GM18520 (cell line): ENCODE data around the gene AARSD1.
A peak's percentile ranks its signal among the peaks of the same experiment; 100 is the strongest.
"Not testable (repeated sequence)": the region's sequence is repeated elsewhere in the genome, so short reads cannot be mapped to it uniquely, and the experiment has no call there.

Experiments used
- ATAC-seq: cut with Tn5 transposase; IDR thresholded peaks from one replicate; pipeline ENCODE4 v1.9.1; 2021; ENCODE audit not compliant: unreplicated experiment

AARSD1 gene

DNA sequence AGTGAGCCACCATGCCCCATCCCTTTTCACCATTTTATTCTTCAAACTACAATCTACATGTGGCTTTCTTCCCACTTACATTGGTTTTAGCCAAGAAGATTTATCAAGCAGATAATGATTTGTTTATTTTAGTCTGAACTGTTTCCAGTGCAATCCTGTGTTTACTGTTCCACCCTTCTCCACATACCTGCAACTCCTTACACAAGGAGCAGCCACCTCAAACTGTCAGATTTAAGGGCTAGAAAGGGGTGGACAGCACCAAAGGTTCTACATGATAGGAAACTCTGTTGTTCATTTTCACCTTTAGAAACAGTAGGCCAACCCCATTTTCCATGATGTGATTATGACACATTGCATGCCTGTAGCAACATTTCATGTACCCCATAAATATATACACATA lies 18.0 kb upstream of the AARSD1 start:
- ATAC-seq: no peak

DNA sequence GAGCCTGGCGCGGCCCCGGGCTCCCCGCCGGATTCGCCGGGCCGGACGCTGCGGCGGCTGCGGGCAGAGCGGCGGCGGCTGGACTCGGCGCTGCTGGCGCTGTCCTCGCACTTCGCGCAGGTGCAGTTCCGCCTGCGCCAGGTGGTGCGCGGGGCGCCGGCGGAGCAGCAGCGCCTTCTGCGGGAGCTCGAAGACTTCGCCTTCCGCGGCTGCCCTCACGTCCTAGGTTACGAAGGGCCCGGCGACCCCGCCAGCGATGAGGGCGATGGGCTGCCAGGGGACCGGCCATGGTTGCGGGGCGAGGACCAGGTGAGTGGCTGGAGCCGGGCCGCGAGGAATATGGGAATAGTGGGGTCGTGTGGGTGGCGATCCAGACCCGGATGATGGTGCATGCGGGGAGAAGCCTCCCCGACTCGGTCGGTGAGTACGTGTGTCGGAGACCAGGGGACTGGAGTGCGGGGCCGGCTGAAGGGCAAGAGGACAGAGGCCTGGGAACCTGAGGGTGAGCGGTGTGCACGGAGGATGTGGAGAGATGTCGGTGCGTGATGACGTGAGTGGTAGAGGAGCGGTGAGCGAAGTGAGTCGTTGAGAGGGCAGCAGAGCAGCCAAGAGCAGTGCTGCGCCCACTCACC lies 16.6 kb upstream of the AARSD1 start:
- peak; percentile 35 for ATAC-seq

DNA sequence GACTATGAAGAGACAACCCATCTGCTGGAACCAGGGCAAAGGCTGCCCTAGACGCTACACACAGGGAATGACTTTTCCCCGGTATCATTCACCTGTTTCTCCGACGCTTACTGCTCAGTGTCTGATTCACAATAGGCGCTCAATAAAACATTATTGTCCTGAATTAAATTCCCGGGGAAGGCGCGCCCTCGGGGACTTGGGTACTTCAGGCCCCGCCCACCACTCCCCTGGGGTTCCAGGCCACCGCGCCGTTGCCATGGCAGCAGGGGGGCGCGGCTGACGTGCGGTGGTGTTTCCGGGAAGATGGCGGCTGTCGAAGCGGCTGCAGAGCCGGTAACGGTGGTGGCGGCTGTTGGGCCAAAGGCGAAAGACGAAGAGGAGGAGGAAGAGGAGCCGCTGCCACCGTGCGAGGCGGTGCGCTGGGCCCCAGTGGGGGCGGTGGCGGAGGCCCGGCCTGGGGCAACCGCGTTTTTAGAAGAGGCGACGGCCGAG lies 16.1 kb upstream of the AARSD1 start, which contains the start of gene RUNDC1:
Gene RUNDC1, plus strand, starts transcription at position 292 of the 492 bp plus-strand sequence. Its CDS starts 12 bp downstream, at position 304.
- ATAC-seq: peak; percentile 57

DNA sequence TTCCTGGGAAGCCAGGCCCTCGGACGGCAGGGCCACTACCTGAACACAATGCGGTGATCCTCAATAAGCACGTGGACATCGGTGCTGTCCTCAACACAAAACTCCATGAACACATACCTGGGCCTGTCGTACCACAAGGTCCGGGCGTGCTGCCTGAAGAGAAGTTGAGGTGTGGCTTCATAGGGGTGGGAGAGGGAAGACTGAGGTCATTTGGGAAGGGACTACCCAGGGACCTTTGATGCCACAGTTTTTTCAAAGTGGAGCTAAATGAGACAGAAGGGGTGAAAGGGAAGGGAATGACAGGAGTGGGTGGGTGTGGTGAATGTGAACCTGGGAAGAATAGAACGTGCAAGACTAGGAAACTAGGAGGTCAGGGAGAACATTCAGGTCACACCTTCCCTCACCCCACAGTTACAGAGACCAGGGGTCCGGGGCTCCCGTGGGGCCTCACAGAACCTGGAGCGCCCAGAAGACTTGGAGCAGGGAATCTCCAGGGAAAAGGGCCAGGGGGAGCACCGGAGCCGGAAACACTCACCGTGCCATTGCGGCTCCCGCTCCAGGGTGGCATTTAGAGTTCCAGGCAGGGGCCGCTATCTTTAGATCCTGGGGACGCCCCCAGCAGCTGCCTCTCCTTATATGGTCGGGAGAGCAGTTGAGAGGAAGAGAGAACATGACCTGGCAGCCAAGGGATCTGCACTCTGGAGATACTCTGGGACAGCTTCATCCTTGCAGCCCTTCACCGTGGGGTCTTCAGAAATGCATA lies 15.4 kb upstream of the AARSD1 start, which contains the start of gene PTGES3L:
Gene PTGES3L, minus strand, starts transcription at position 570 of the 763 bp plus-strand sequence. Its CDS starts 27 bp downstream, at position 543.
- ATAC-seq: peak; percentile 8

DNA sequence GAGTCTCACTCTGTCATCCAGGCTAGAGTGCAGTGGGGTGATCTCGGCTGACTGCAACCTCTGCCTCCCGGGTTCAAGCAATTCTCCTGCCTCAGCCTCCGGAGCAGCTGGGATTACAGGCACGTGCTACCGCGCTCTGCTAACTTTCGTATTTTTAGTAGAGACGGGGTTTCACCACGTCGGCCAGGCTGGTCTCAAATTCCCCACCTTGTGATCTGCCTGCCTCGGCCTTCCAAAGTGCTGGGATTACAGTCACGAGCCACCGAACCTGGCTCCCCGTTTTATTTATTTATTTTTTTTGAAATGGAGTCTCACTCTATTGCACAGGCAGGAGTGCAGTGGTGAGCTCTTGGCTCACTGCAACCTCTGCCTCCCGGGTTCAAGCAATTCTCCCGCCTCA lies 11.4 kb upstream of the AARSD1 start:
- ATAC-seq: not testable (repeated sequence)

DNA sequence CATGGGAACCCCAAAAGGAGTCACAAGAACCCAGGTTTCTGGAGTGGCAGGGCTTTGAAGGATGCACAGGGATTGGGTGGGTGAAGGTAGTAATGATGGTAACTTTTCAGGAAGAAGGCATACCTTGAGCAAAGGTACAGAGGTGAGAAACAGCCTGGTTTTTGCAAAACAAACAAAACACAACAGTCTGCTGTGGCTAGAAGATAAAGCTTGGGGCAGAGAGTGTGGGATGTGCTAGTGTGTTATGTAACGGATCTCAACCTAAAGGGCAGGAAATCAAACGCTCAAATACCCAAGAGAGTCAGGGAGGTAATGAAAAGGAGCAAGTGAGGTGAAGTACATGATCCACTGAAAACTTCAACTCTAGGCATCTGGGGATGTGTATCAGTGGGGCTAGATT lies 11.0 kb upstream of the AARSD1 start:
- no peak for ATAC-seq

DNA sequence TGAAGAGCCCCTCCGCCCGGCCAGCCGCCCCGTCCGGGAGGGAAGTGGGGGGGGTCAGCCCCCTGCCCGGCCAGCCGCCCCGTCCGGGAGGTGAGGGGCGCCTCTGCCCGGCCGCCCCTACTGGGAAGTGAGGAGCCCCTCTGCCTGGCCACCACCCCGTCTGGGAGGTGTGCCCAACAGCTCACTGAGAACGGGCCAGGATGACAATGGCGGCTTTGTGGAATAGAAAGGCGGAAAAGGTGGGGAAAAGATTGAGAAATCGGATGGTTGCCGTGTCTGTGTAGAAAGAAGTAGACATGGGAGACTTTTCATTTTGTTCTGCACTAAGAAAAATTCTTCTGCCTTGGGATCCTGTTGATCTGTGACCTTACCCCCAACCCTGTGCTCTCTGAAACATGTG lies 9.1 kb upstream of the AARSD1 start:
- ATAC-seq: not testable (repeated sequence)

DNA sequence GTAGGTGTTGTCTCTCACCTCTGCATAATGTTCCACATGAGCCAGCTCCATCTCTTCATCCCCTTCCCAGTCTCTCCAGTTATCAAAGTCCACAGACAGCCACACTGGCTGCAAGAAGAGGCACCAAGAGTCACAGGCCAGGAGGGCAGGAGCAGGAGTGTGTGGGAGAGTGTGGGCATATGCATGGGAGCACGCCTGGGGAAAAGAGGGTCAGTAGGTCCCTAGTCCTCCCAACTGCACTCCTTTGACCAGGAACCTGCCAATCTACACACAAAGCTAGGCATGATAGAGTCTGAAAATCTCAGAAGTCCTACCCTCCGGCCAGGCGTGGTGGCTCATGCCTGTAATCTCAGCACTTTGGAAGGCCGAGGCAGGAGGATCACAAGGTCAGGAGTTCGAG lies 7.3 kb upstream of the AARSD1 start:
- no peak for ATAC-seq

DNA sequence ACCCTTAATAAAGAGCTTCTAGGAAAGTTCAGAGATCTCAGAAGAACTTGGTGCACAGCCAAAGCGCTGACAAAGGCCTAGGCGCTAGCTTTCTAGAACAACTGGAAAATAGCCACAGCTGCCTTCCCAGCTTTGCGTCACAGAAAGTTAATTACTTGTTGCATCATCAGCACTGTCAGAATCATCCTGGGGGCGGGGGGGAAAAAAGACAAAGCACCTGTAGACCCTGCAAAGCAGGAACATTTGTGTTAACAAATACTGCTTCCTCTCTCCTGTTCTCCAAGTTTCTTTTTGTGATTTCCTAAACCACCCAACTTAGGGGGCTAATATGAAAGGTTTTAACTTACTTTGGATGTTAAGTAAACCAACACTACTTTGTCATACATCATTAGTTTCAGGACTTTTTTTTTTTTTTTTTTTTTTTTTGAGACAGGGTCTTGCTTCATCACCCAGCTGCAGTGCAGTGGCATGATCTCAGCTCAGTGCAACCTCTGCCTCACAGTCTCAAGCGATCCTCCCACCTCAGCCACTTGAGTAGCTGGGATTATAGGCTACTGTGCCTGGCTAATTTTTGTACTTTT lies 4.8 kb upstream of the AARSD1 start:
- no peak for ATAC-seq

DNA sequence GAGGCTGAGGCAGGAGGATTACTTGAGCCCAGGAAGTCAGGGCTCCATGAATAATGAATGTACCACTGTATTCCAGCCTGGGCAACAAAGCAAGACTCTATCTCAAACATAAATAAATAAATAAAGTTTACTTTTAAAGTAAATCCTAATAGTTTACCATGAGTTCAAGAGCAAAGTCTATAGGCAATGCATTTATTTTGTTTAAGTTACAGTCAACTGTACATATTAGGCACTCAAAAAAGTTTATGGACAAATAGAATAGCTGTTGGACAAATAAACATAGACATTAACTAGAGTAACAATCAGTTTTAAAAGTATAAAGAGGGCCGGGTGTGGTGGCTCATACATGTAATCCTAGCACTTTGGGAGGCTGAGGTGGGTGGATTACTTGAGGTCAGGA lies 3.7 kb upstream of the AARSD1 start:
- no peak for ATAC-seq

DNA sequence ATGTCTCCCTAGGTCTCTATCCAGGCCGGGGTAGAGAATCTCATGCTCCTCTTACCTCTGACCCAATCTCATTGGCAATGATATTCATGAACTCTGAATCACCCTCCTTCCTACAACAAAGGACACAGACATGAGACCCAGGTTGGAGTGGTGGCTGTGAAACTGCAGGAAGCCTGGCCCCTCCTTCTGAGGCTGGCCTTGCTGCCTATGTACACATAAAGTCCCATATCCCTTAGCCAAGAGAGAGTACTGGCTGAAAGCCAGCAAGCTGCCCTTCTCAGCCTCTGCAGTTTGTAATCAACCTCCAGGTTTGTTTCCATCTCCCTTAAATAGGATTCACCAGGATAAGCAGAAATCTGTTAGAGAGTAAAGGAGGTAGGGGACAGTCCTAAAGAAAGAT lies 10.6 kb downstream of the AARSD1 start:
- ATAC-seq: no peak

DNA sequence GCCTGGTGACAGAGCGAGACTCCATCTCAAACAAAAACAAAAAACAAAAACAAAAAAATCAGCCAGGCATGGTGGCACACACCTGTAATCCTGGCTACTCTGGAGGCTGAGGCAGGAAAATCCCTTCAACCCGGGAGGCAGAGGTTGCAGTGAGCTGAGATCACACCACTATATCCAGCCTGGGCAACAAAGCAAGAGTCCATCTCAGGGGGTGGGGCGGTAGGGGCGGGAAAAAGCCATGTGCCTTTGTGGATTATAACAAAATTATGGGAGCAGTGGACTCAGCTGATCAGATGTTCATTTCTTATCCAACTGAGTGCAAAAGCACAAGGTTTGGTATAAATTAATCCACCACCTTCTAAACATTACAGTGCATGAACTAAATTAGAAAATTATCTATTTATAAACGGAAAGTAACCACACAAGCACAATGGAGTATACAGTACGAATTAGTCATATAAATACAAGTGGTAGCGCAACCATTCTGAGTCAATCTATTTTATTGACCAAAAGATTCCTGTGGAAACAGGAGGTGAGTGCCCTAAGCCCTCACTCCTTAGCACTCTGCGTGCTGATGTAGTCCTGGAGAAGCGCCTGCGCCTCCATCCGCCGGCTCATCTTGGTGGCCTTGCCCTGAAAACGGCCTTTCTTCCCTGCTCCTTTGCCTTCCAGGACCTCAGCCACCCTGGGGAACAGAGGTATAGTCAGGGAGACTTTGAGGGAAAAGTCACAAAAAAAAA lies 14.0 kb downstream of the AARSD1 start:
- ATAC-seq: no peak

DNA sequence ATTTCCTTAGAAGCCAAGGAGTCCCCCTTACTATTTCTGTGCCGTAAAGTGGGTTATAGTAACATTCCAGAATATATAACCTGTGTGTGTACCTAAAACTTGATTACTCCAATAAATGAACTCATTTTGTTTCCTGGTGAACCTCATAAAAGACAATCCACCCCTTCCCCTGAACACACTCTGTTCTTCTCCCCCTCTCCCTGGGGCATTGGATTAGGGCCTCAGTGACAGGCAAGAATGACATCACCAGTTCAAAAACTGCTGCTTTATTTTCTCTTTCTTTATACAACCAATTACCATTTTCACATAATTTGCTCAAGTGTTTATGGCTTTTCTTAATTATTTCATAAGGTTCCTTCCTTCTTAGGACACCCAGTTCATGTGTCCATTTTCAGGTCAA lies 17.4 kb downstream of the AARSD1 start:
- ATAC-seq: no peak

DNA sequence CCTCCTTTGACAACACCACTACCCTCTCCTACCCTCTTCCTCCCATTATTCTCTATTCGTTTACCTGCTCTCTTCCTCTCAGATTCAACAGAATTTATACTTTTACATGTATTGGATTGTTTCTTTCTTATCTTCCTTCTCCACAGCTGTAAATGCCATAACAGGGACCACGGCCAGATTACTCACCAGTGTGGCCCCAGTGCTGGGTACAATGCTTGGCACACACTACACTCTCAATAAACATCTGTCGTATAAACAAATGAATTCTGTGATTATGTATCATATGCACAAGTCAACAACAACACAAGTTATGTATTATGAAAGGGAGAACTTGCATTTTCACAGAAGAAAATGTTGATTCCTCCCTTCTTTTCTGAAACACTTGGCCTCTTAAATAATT lies 20.0 kb downstream of the AARSD1 start:
- ATAC-seq: no peak

DNA sequence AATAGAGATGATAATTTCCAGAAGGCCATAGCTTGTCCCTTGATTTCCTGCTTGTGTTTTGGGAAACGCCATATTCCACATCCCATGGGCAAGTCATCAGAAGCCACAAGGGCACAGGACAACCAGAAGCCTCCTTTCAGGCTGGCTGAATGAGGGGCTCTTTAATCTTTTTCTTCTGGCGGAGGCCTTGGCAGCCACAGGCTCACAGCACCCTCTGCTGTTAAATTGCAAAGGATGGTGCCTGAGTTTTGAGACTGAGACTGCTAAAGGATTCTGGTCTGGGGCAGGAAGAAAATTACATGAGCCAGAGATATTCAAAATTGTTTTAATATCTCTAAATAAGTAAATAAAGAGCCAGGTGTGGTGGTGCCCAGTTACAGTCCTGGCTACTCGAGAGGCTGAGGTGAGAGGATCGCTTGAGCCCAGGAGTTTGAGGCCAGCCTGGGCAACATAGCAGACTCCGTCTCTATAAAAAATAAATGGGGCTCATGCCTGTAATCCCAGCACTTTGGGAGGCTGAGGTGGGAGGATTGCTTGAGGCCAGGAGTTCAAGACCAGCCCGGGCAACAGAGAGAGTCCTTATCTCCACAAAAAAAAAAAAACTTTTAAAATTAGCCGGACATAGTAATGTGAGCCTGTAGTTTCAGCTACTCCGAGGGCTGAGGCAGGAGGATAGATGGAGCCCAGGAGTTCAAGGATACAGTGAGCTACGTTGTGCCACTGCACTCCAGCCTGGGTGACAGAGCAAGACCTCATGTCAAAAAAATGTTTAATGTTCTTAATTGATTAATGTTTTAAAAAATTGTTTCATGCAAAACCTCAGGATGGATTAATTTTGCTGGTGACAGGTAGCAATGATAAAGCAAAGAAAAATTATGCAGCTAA lies 26.3 kb downstream of the AARSD1 start:
- ATAC-seq: no peak

DNA sequence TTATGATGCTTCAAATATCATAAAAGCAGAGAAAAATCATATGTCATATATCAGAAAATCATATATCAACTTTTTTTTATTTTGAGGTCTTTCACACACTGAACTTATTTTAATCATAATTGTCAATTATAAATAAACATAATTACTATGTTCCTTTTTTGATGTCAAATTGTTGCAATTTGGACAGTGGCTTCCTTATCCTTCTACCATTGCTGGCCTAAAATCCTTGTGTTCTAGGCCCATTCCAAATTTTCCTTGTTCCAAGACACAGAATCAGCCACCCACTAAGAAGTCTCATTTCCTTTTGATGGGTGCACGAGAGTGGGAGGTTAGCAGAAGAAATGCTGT lies 34.8 kb downstream of the AARSD1 start:
- ATAC-seq: no peak

DNA sequence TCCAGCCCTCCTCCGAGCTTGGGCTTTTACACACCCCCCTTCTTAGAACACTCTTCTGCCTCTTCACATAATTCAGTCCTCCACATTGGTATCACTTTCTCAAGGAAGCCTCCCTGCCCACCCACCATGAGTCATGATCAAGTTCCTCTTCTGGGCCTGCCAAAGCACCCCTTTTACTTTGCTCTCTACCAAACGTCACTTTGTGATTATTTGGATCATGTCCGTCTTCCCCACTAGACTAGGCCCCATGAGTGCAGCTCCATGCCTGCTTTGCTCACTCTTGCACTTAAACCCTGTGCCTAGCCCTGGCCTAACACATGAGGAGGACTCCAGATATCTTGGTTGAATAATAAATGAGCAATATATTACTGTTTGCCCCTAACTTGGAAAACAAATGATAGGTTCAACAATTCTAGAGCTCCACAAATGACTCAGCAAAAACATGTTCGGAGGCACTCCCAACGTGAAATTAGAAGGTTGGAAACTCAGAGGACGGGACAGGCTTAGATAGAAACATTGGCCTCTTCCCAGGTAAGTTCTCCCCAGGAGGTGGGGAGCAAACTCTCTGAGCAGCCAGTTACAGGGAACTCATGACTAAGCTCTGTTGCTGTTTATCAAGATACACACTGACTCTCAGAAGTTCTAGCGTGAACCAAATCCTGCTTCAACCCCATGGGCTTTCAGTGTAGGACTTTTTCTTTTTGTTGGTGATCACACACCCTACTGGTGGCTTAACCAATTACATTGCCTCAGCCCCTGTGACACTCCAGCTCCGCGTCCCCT lies 35.3 kb downstream of the AARSD1 start:
- no peak for ATAC-seq

DNA sequence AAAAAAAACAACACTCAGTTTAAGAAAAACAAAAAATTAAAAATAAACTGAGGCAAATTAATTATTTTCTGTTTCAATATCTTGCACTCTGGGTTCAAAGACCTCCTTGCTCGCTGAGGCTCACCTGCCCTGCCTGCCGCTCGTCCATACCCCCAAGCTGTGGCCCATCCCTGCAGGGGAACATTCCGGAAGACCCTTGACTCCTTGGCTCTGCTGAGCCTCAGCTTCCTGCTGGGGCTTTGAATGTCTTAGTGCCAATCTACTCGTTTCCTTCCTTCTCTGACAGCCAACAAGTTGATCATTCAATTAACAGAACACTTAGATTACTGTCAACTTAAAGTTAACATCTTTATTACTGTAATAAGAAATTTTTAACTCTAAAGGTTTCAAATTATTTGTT lies 39.4 kb downstream of the AARSD1 start:
- no peak for ATAC-seq

DNA sequence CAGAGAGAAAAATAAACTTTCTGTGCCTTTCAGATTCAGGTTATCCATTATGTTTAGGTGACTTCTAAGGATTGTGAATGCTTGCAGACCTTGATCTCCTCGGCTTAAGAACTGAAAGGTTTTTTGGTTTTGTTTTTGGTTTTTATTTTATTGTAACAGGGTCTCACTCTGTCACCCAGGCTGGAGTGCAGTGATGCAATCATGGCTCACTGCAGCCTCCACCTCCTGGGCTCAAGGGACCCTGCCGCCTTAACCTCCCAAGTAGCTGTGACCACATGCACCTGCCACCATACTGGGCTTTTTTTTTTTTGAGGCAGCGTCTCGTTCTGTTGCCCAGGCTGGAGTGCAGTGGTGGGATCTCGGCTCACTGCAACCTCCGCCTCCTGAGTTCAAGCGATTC lies 40.8 kb downstream of the AARSD1 start:
- not testable (repeated sequence) for ATAC-seq

DNA sequence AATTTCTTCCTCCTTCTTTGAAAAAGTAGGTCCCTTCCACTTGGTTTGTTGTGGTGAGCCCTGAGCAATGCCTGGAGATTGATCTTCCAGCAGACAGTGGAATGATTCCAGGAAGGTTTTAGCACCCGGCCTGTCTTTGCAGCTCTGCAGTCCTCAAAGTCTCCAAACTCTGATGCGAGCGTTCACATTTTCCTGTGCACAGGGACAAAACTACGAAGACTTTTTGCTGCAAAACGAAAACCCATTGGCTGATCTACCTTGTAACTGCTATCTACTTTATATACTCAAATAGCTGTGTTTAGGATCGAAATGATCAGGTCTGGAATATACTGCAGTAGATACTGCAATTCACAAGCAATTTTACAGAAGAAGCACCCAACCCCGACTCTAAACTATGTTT lies 42.0 kb downstream of the AARSD1 start:
- ATAC-seq: no peak
